Breast epithelium (tissue), 4 donors: ENCODE measurements around the gene MITF. TPM values are rescaled to one million over a fixed set of nuclear protein-coding genes. Genes with fewer than 3 reads are reported as not detected.

Experiments
- DNase-seq, 2 donors: peaks; one replicate each; pipeline ENCODE4 v3.0.0-alpha.2; 2019; ENCODE audit warnings: low spot score in 2 of 2
- H3K27ac ChIP-seq, 2 donors: fragments of 200-600 bp; sonication (generic) in 1 of 2; one replicate each; pipeline ENCODE4 v1.5.1; 2016 to 2019; ENCODE audit warnings: mild to moderate bottlenecking in 1 of 2
- H3K27me3 ChIP-seq, 2 donors: fragments of 200-600 bp; sonication (generic) in 1 of 2; one replicate each; pipeline versions ENCODE4 v1.5.1 to v1.6.0; 2017 to 2019; ENCODE audit warnings: control low read depth in 1 of 2, mild to moderate bottlenecking in 1 of 2
- H3K36me3 ChIP-seq: fragments of 200-600 bp; one replicate; pipeline ENCODE4 v1.5.1; 2019
- H3K4me1 ChIP-seq, 2 donors: fragments of 200-600 bp; sonication (generic); one replicate each; pipeline ENCODE4 v1.5.1; 2016 to 2019; ENCODE audit warnings: control low read depth in 1 of 2
- H3K4me3 ChIP-seq, 3 donors: fragments of 200-600 bp; sonication (generic); 1 replicate in 2 of 3; 2 replicates in 1 of 3; pipeline ENCODE4 v1.5.1; 2016 to 2019; ENCODE audit warnings: mild to moderate bottlenecking in 3 of 3, moderate library complexity in 2 of 3
- H3K9me3 ChIP-seq, 2 donors: fragments of 200-600 bp; sonication (generic) in 1 of 2; one replicate each; pipeline ENCODE4 v1.5.1; 2016 to 2019; ENCODE audit warnings: control low read depth in 1 of 2
- POLR2A ChIP-seq: fragments of 450-650 bp; IDR thresholded peaks from one replicate; pipeline ENCODE4 v1.6.1; 2016; ENCODE audit warnings: antibody characterized with exemption, mild to moderate bottlenecking, moderate library complexity
- POLR2AphosphoS5 ChIP-seq, 3 donors: sonication (generic); formaldehyde crosslinking; IDR thresholded peaks; one replicate each; pipeline ENCODE4 v1.6.1; 2017; ENCODE audit warnings: antibody characterized with exemption in 3 of 3
- intact Hi-C: fragments of 100-400 bp; cut with DNase I; formaldehyde crosslinking; loops from one replicate; pipeline ENCODE4 v1.15.1; 2023; ENCODE audit warnings: low total_unique reads
- total RNA-seq, 3 donors: library from RNA; depleted of rRNA; stranded (reverse); fragments of >200 nt; gene quantifications; one replicate each; pipeline ENCODE4 v1.1.0, GENCODE V29; 2016
- TF ChIP-seq, protein P1 (sequence below), 3 donors: fragments of 450-650 bp; IDR thresholded peaks; one replicate each; pipeline ENCODE4 v1.5.1; 2016 to 2017; ENCODE audit warnings: antibody characterized with exemption in 3 of 3, mild to moderate bottlenecking in 3 of 3, moderate library complexity in 3 of 3

MITF gene
- total RNA-seq, 3 donors from 2014 or later, result 23.3 to 45.8 (median 25.6) TPM

DNA sequence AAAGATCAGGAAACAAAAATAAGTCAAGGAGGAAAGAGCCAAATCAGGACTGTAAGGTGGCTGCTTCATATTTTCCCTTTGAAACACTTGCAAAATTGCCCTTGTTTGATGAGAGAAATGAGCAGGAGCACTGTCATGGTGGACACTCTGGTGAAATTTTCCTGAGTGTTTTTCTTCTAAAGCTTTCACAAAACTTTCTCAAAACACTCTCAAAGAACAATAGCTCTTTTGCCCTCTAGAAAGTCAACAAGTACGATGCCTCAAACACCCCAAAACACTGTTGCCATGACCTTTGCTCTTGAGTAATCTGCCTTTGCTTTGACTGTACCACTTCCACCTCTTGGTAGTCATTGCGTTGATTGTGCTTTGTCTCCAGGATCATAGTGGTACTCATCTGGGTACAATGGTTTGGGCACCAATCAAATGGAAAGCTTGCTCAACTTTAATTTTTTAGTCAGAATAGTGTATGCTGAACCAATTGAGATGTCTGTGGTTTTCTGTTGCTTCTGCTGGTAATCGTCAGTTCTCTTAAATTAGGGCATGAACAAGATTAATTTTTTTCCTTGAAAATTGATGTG is 13.2 kb upstream of the MITF start:
- no peaks in the 10 kb centered on the region for H3K9me3 ChIP-seq
- H3K4me3 ChIP-seq, result no peak overlapping the region
- no peaks in the 10 kb centered on the region for H3K36me3 ChIP-seq
- intact Hi-C loops, result no loop called here
- no peak for DNase-seq
- H3K4me1 ChIP-seq, result no peaks in the 10 kb centered on the region
- no peak overlapping the region for H3K27ac ChIP-seq
- no peak for TF ChIP-seq POLR2A
- TF ChIP-seq, protein P1, sequence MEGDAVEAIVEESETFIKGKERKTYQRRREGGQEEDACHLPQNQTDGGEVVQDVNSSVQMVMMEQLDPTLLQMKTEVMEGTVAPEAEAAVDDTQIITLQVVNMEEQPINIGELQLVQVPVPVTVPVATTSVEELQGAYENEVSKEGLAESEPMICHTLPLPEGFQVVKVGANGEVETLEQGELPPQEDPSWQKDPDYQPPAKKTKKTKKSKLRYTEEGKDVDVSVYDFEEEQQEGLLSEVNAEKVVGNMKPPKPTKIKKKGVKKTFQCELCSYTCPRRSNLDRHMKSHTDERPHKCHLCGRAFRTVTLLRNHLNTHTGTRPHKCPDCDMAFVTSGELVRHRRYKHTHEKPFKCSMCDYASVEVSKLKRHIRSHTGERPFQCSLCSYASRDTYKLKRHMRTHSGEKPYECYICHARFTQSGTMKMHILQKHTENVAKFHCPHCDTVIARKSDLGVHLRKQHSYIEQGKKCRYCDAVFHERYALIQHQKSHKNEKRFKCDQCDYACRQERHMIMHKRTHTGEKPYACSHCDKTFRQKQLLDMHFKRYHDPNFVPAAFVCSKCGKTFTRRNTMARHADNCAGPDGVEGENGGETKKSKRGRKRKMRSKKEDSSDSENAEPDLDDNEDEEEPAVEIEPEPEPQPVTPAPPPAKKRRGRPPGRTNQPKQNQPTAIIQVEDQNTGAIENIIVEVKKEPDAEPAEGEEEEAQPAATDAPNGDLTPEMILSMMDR (IDR thresholded peaks at IDR 0.05), result no peak
- TF ChIP-seq POLR2AphosphoS5 (IDR thresholded peaks at IDR 0.05), result no peak
- no peaks in the 10 kb centered on the region for H3K27me3 ChIP-seq

DNA sequence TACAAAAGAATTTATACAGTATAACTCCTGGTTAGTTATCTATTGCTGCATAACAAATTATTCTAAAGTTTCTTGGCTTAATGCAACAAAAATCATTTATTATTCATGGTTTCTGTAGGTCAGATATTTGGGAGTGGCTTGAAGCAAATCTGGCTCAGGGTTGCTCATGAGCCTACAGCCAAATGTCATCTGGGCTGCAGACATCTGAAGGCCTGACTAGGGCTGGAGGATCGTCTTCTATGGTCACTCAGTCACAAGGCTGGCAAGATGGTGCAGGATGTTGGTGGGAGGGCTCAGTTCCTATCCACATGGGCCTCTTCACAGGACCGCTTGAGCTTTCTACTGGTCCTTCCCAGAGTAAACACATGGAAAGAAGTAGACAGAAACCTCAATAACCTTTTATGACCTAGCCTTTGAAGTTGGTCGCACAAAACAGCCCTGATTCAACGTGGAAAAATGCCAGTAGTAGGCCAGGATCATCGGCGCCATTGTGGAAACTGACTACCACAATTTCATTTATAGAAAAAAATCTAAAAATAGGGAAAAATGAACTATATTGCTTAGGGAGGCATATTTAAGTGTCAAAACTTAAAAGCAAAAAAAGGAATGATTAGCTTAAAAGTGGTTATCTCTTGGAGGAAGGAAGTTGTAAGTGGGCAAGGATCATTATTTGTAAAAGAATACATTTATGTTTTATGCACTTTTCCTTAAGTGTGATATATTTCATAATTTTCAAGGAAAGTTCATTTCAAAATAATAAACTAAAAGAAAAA is 9.9 kb upstream of the MITF start:
- H3K4me1 ChIP-seq, result no peaks in the 10 kb centered on the region
- no peaks in the 10 kb centered on the region for H3K9me3 ChIP-seq
- H3K27ac ChIP-seq, result no peak overlapping the region
- no peak for DNase-seq
- intact Hi-C loops, result no loop called here
- H3K36me3 ChIP-seq, result no peaks in the 10 kb centered on the region
- no peaks in the 10 kb centered on the region for H3K27me3 ChIP-seq
- H3K4me3 ChIP-seq, result no peak overlapping the region
- TF ChIP-seq POLR2AphosphoS5 (IDR thresholded peaks at IDR 0.05) (no peak), POLR2A (no peak)
- TF ChIP-seq, protein P1 (IDR thresholded peaks at IDR 0.05), result no peak

DNA sequence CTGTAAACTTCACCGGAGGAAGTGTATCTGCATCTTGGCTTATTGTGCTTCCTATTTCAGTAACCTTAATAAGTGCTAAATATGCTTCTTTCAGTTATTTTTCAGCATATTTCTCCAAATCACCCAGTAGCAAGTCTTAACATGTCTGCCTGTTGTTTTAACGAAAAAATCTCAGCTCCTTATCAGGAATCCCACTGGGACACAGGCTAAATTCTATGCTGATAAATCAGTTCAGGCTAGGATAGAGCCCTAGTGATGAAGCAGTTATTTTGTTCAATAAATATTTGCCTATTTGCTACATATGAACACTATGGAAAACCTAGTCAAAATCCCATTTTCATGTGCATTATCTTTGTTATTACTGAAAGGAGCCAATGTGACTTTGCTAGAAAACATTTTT is 8.2 kb upstream of the MITF start:
- no peak overlapping the region for H3K27ac ChIP-seq
- DNase-seq, result no peak
- H3K27me3 ChIP-seq, result no peaks in the 10 kb centered on the region
- no peaks in the 10 kb centered on the region for H3K9me3 ChIP-seq
- H3K36me3 ChIP-seq, result no peaks in the 10 kb centered on the region
- H3K4me1 ChIP-seq, result no peaks in the 10 kb centered on the region
- no peak overlapping the region for H3K4me3 ChIP-seq
- intact Hi-C loops, result no loop called here
- TF ChIP-seq, protein P1 (IDR thresholded peaks at IDR 0.05), result no peak
- TF ChIP-seq POLR2A, result no peak
- no peak for TF ChIP-seq POLR2AphosphoS5 (IDR thresholded peaks at IDR 0.05)

DNA sequence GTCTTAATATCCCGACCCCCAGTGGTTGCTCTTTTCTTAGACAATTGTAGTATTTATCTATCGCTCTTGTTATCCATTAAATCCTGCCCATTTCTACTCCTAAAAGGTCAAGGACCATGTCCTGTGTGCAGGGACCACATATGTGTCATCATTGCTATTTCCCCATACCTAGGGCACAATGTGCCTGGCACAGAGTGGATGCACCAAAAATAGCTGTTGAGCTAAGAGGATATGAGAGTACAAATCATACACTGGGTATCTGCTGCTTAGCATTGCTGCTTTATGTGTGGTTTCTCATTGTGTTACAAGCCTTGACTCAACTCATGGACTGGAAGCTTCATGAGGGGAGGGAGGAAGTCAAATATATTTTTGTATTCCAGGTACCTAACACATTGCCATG is 3.4 kb upstream of the MITF start:
- Histone ChIP-seq H3K9me3 (no peaks in the 10 kb centered on the region), H3K4me3 (no peak overlapping the region), H3K36me3 (no peaks in the 10 kb centered on the region), H3K27me3 (no peaks in the 10 kb centered on the region), H3K27ac (no peak overlapping the region), H3K4me1 (no peaks in the 10 kb centered on the region)
- intact Hi-C loops, result no loop called here
- DNase-seq, result no peak
- TF ChIP-seq POLR2AphosphoS5 (IDR thresholded peaks at IDR 0.05) (no peak), POLR2A (no peak)
- TF ChIP-seq, protein P1 (IDR thresholded peaks at IDR 0.05), result no peak

DNA sequence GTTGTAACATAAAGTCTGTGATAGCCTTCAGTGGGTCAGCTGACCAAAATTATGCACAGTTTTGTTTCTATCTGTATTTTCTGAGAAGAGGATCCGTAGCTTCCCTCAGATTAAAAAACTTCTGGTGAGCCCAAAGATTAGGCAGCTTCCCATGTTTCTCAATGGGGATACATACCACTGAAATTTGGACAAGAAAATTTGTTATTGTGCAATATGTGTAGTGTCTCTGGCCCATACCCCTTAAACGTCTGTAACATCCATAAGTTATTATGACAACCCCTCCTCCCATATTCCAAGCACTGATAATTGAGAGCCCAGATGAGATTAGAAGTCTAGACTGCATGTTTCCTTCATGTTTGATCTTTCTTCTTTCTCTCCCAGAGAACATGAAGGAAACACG is 1.9 kb upstream of the MITF start:
- Histone ChIP-seq H3K27ac (no peak overlapping the region), H3K36me3 (no peaks in the 10 kb centered on the region), H3K4me1 (no peaks in the 10 kb centered on the region), H3K9me3 (no peaks in the 10 kb centered on the region), H3K27me3 (no peaks in the 10 kb centered on the region), H3K4me3 (no peak overlapping the region)
- intact Hi-C loops, result no loop called here
- TF ChIP-seq POLR2AphosphoS5 (IDR thresholded peaks at IDR 0.05) (no peak), POLR2A (no peak)
- TF ChIP-seq, protein P1 (IDR thresholded peaks at IDR 0.05), result no peak
- DNase-seq, result no peak
